ENCODE measurements around the gene XYLB.

The XYLB gene

GRCh38 chr3:38411591-38411990 lies 65.0 kb downstream of the XYLB start:
- no peak for TF ChIP-seq REST (IDR thresholded peaks at IDR 0.05; ENCODE audit: insufficient read depth in 1 of 2, low read depth in 2 of 2, low read length in 2 of 2)
- no peak for TF ChIP-seq POLR2AphosphoS5 (IDR thresholded peaks at IDR 0.05; ENCODE audit: low read depth, low read length)
- no peak for TF ChIP-seq SIN3A (IDR thresholded peaks at IDR 0.05; ENCODE audit: borderline replicate concordance, insufficient read depth, low read length)
- TF ChIP-seq TAF1 (IDR thresholded peaks at IDR 0.05; ENCODE audit: borderline replicate concordance, insufficient read depth, low read length), result no peak
- no peak for TF ChIP-seq FOXP2 (optimal IDR thresholded peaks at IDR 0.05; ENCODE audit: borderline replicate concordance, extremely low read depth, extremely low read length, insufficient read depth)

DNA sequence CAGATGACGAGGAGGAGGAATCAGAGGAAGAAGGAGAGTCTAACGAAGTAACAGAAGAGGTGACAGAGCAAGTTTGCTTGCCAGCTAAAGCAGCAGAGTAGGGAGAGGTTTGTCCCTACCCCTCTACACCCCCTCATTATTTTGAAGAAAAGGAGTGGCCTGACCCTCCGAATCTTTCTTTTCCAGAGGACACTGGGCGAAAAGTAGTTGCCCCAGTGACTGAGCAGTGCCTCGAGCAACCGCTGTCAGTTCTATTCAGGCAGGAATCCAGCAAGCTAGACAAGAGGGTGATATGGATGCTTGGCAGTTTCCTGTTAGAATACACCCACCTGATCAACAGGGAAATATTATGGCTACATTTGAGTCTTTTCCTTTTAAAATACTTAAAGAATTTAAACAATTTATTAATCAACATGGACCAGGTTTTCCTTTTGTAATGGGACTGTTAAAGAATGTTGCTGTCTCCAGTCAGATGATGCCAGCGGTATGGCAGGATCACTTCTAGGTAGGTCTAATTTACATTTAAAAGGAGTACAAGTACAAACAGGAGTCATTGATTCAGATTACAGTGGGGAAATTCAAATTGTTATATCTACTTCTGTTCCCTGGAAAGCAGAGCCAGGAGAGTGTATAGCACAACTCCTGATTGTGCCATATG lies 75.2 kb downstream of the XYLB start:
- TF ChIP-seq TAF1 (IDR thresholded peaks at IDR 0.05; ENCODE audit: borderline replicate concordance, insufficient read depth, low read length), result no peak
- TF ChIP-seq POLR2AphosphoS5 (IDR thresholded peaks at IDR 0.05; ENCODE audit: low read depth, low read length), result no peak
- no peak for TF ChIP-seq REST (IDR thresholded peaks at IDR 0.05; ENCODE audit: insufficient read depth in 1 of 2, low read depth in 2 of 2, low read length in 2 of 2)
- no peak for TF ChIP-seq SIN3A (IDR thresholded peaks at IDR 0.05; ENCODE audit: borderline replicate concordance, insufficient read depth, low read length)
- no peak for TF ChIP-seq FOXP2 (optimal IDR thresholded peaks at IDR 0.05; ENCODE audit: borderline replicate concordance, extremely low read depth, extremely low read length, insufficient read depth)

- no peak for TF ChIP-seq TAF1 (IDR thresholded peaks at IDR 0.05; ENCODE audit: borderline replicate concordance, insufficient read depth, low read length)
- TF ChIP-seq FOXP2 (optimal IDR thresholded peaks at IDR 0.05; ENCODE audit: borderline replicate concordance, extremely low read depth, extremely low read length, insufficient read depth), result no peak
- no peak for TF ChIP-seq REST (IDR thresholded peaks at IDR 0.05; ENCODE audit: insufficient read depth in 1 of 2, low read depth in 2 of 2, low read length in 2 of 2)
- TF ChIP-seq SIN3A (IDR thresholded peaks at IDR 0.05; ENCODE audit: borderline replicate concordance, insufficient read depth, low read length), result no peak
- TF ChIP-seq POLR2AphosphoS5 (IDR thresholded peaks at IDR 0.05; ENCODE audit: low read depth, low read length), result no peak
Measured at GRCh38 chr3:38446085-38446686, 99.6 kb downstream of the XYLB start.

GRCh38 chr3:38446812-38447211 lies 100.2 kb downstream of the XYLB start:
- TF ChIP-seq REST (IDR thresholded peaks at IDR 0.05; ENCODE audit: insufficient read depth in 1 of 2, low read depth in 2 of 2, low read length in 2 of 2), result no peak
- TF ChIP-seq POLR2AphosphoS5 (IDR thresholded peaks at IDR 0.05; ENCODE audit: low read depth, low read length), result no peak
- TF ChIP-seq TAF1 (IDR thresholded peaks at IDR 0.05; ENCODE audit: borderline replicate concordance, insufficient read depth, low read length), result no peak
- TF ChIP-seq FOXP2 (optimal IDR thresholded peaks at IDR 0.05; ENCODE audit: borderline replicate concordance, extremely low read depth, extremely low read length, insufficient read depth), result no peak
- no peak for TF ChIP-seq SIN3A (IDR thresholded peaks at IDR 0.05; ENCODE audit: borderline replicate concordance, insufficient read depth, low read length)
